ENCODE data around the gene S100A6.

The S100A6 gene

DNA sequence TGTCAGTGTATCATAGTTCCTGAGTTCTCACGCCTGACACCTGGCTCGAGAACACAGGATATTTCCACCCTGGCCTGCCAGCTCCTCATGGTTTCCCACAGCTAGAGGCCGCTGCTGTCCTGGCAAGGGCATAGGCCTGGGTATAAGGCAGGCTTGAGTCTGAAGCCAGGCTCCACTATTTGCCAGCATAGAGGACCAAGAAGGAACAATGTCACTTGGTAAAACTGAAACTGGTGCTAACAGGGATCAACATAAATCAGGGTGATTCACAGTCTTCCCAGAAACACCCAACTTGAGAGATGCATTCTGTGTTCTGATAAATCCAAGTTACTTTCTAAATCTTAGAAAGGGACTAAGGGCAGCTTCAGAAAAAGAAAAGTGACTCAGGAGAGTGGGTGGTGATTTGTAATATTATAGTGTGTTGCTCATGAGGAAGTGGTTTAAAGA, 36.8 kb upstream of the S100A6 start:
- Histone ChIP-seq H3K4me3 (ENCODE audit: low read length) (no peak overlapping the region), H3K9ac (ENCODE audit: low read depth, low read length) (no peak overlapping the region), H3K27ac (ENCODE audit: low read length) (no peak overlapping the region), H3K36me3 (ENCODE audit: insufficient read depth, low read depth, low read length) (no peaks in the 10 kb centered on the region), H3K9me3 (ENCODE audit: insufficient read depth, low read depth, low read length) (no peaks in the 10 kb centered on the region), H3K4me1 (ENCODE audit: insufficient read depth, low read length) (peaks cover 8% of the 10 kb centered on the region), H3K27me3 (ENCODE audit: insufficient read depth, low read length) (no peaks in the 10 kb centered on the region)

DNA sequence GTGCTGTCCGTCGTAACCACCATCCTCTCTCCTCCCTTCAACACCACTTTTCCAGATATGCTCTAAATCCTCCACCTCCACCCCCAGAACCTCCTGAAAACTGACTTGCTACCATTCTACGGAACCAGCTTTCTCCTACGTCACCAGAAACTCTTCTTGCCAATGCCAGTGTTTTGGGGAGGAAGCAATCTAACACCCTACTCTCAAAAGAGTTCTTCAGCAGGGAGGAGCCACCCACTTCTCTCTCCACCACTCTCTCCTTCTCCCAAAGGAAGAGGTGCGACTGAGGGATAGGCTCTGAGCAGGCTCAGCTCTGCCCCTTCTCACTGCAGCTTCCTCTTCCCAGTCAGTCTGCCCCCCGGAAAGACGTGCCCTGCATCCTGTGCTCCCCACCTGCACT, 35.9 kb upstream of the S100A6 start:
- no peak overlapping the region for H3K4me3 ChIP-seq (ENCODE audit: low read length)
- no peak overlapping the region for H3K27ac ChIP-seq (ENCODE audit: low read length)
- H3K36me3 ChIP-seq (ENCODE audit: insufficient read depth, low read depth, low read length), result no peaks in the 10 kb centered on the region
- no peaks in the 10 kb centered on the region for H3K27me3 ChIP-seq (ENCODE audit: insufficient read depth, low read length)
- no peaks in the 10 kb centered on the region for H3K9me3 ChIP-seq (ENCODE audit: insufficient read depth, low read depth, low read length)
- H3K9ac ChIP-seq (ENCODE audit: low read depth, low read length), result no peak overlapping the region
- peaks cover 15% of the 10 kb centered on the region for H3K4me1 ChIP-seq (ENCODE audit: insufficient read depth, low read length)

DNA sequence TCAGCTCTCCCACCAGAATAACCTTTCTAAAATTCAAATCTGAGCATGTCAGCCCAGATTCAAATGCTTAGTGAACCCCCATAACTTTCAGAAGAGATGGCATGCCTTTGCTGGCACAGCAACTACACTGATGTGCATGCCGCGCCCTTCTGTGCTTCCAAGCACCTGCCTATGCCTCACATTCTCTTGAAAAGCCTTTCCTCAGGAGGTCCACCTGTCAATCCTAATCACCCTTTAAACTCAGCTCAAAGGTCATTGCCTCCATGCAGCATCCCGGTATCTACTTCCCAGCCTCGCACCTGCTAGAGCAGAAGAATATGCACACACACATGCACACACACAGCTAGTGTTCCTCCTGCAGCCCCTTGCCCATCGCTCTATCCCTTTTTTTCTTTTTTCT, 35.1 kb upstream of the S100A6 start:
- Histone ChIP-seq H3K9ac (ENCODE audit: low read depth, low read length) (no peak overlapping the region), H3K27me3 (ENCODE audit: insufficient read depth, low read length) (no peaks in the 10 kb centered on the region), H3K4me3 (ENCODE audit: low read length) (no peak overlapping the region), H3K9me3 (ENCODE audit: insufficient read depth, low read depth, low read length) (no peaks in the 10 kb centered on the region), H3K36me3 (ENCODE audit: insufficient read depth, low read depth, low read length) (no peaks in the 10 kb centered on the region), H3K27ac (ENCODE audit: low read length) (no peak overlapping the region), H3K4me1 (ENCODE audit: insufficient read depth, low read length) (peaks cover 19% of the 10 kb centered on the region)

DNA sequence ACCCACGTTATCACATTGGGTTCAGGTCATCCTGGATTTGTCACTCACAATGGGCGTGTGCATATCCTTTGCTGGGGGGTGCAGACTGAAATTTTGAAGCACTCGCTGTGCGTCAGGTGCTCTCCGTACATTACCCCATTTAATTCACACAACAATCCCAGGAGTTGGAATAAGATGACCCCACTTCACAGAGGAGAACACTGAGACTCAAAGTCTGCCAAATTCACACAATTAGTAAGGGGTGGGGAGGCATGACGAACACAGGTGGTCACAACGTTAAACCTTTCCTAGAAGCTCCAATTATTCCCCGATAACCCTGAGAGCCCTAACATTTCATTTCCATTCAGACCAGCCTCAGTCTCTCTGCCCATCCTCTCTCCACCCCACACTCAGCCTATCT, 33.7 kb upstream of the S100A6 start:
- Histone ChIP-seq H3K36me3 (ENCODE audit: insufficient read depth, low read depth, low read length) (no peaks in the 10 kb centered on the region), H3K9ac (ENCODE audit: low read depth, low read length) (no peak overlapping the region), H3K9me3 (ENCODE audit: insufficient read depth, low read depth, low read length) (no peaks in the 10 kb centered on the region), H3K4me1 (ENCODE audit: insufficient read depth, low read length) (peaks cover 24% of the 10 kb centered on the region), H3K4me3 (ENCODE audit: low read length) (no peak overlapping the region), H3K27me3 (ENCODE audit: insufficient read depth, low read length) (no peaks in the 10 kb centered on the region), H3K27ac (ENCODE audit: low read length) (no peak overlapping the region)

DNA sequence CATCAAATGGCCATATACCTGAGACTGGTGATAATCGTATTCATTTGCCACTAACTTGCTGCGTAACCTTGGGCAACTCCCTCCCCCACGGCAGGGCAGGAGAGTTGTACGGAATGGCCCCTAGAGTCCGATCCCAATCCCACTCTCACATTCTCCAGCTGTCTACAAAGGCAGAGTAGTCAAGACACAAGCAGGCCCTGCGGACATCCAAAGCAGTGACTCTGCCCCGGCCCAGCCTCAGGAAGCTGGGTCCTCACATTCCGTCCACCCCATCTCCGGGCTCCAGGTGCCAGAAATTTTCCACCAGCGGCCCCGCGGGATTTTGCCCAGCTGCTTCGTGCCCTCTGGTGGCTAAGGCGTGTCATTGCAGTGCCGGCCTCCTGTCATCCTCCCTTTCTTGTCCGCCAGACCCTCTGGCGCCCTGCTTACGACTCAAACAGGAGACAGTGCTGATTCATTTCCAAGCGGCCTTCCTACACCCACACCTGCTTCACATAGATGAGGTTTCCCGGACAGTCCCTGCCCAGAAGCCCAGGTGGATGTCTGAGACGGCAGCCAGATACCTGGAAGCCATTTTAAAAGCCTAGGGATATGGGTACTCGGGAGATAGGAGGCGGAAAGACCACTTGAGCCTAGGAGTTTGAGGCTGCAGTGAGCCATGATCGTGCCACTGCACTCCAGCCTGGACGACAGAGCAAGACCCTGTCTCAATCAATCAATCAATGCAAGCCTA, 32.7 kb upstream of the S100A6 start:
- H3K9ac ChIP-seq (ENCODE audit: low read depth, low read length), result peak overlapping the region; percentile 59; the same call in 1 of the 2 replicates
- H3K4me1 ChIP-seq (ENCODE audit: insufficient read depth, low read length), result peaks cover 24% of the 10 kb centered on the region
- peak overlapping the region; percentile 52; the same call in 1 of the 2 replicates for H3K4me3 ChIP-seq (ENCODE audit: low read length)
- peak overlapping the region; percentile 54 for H3K27ac ChIP-seq (ENCODE audit: low read length)
- H3K36me3 ChIP-seq (ENCODE audit: insufficient read depth, low read depth, low read length), result no peaks in the 10 kb centered on the region
- no peaks in the 10 kb centered on the region for H3K27me3 ChIP-seq (ENCODE audit: insufficient read depth, low read length)
- H3K9me3 ChIP-seq (ENCODE audit: insufficient read depth, low read depth, low read length), result no peaks in the 10 kb centered on the region

DNA sequence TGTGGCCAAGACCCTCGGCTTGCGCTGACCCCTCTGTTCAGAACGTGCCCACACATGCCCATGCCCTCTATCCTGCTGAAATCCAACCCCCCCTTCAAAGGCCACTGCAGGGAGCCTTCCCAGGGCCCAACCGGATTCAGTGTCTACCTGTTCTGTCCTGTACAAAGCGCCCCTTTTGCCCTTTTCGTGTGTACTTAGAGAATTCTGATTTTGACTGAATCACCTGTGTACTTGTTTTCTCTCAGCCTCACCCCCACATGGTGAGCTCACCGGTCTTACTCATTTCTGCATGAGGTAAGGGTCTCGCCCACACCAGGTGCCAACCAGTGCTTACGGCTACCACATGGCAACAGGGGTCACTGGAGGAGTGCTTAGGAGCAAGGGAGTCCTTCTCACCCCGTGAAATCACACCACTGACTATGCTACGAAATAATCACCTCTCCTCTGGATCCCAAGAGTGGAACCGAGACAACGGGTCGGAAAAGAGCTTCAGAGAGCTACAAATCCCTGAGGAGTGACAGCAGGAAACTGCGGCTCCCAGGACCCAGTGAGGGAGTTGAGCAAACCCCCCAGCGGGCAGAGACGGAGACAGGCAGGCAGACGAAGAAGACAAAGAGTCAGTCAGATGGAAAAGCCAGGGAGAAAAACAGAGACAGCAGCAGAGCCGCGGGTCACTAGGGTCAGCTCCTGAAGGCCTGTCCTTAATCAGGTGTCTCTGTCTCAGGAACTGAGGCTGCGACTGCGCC, 32.0 kb upstream of the S100A6 start:
- H3K36me3 ChIP-seq (ENCODE audit: insufficient read depth, low read depth, low read length), result no peaks in the 10 kb centered on the region
- H3K9me3 ChIP-seq (ENCODE audit: insufficient read depth, low read depth, low read length), result no peaks in the 10 kb centered on the region
- peak overlapping the region; percentile 52; the same call in 1 of the 2 replicates for H3K4me3 ChIP-seq (ENCODE audit: low read length)
- H3K9ac ChIP-seq (ENCODE audit: low read depth, low read length), result peak overlapping the region; percentile 59; the same call in 1 of the 2 replicates
- peaks cover 24% of the 10 kb centered on the region for H3K4me1 ChIP-seq (ENCODE audit: insufficient read depth, low read length)
- no peaks in the 10 kb centered on the region for H3K27me3 ChIP-seq (ENCODE audit: insufficient read depth, low read length)
- H3K27ac ChIP-seq (ENCODE audit: low read length), result peak overlapping the region; percentile 54

DNA sequence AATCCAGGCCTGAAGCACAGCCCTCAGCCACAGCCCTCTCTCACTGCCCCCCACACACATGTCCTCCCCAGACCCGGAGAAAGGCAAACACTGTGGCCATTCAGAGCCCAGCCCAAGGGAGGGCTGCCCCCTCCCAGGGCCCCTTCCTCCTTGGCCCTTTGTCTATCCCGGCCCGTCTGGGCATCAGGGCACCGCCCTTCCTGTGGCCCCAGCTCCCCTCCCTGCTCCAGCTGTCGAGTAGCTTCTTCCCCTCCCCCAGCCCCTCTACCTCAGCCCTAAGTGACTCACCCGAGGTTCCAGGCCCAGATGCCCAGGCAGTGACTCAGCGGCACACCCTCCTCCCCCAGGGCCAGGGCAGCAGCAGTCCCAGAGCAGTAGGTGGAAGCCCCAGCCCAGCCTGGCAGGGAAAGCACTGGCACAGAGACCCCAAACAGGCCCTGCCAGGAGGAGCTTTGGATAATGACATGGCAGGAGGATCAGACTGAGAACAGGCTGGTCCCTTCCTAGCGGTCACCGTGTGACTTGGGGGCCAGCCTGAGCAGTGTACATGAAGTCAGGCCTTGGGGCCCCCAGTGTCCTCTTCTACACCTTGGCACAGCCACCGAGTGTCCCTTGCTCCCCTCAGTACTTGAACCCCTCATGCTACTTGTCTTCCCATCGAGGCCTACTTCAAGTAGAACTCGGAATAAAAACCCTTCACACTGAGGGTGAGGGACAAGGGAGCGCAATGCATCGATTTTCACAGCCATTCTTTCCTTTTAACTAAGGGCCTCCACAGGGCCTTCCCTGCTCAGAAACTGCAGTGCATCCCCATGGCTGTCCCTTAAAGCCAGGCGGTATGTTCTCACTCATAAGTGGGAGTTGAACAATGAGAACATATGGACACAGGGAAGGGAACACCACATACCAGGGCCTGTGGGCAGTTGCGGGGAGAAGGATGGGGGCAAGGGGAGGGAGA, 30.9 kb upstream of the S100A6 start:
- H3K9ac ChIP-seq (ENCODE audit: low read depth, low read length), result peak overlapping the region; percentile 75; the same call in 1 of the 2 replicates
- H3K4me1 ChIP-seq (ENCODE audit: insufficient read depth, low read length), result peaks cover 24% of the 10 kb centered on the region
- H3K27me3 ChIP-seq (ENCODE audit: insufficient read depth, low read length), result no peaks in the 10 kb centered on the region
- no peaks in the 10 kb centered on the region for H3K9me3 ChIP-seq (ENCODE audit: insufficient read depth, low read depth, low read length)
- H3K27ac ChIP-seq (ENCODE audit: low read length), result no peak overlapping the region
- H3K36me3 ChIP-seq (ENCODE audit: insufficient read depth, low read depth, low read length), result no peaks in the 10 kb centered on the region
- peak overlapping the region; percentile 31; the same call in 1 of the 2 replicates for H3K4me3 ChIP-seq (ENCODE audit: low read length)

DNA sequence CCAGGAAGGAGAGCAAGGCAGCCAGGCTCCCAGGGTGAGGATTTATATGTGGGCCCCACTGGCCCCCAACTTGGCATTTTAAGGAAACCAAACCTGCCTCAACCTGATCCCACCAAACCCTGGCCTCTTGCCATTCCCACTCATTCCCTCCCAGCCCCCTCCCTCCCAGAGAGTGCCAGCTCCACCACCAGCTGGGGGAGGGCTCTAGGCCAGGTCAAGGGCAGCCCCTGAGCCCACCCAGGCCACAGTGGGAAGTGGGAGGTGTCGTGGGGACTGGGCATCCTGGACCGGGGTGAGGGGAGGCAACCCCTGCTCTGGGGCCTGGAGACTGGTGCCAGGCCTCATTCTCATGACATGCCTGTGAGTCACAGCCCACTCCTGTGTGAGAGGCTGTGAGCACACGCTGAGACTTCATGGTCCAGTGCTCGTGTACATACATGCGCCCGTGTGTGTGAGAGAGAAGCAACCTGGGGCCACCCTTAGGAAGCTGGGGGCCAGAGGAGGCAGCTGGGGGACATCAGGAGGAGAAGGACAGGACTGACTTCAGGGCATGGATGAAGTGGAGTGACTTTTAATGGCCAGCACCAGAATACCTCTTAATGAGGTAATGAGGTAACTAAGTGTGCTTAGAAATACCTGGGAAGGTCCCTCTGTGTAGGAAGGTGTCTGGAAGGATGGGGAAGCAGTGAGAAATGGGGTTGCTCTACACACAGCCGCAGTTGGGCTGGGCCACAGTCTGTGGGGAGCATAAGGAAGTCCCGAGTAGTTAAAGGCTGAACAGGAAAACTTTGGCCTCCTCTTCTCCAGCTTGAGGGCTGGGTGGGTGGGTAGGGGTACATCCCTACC, 30.0 kb upstream of the S100A6 start, which contains the start of gene S100A2:
Gene S100A2 (minus strand): TSS at position 316 of the 846 bp plus-strand sequence. CDS start 1,967 bp downstream, outside the sequence.
- Histone ChIP-seq H3K9ac (ENCODE audit: low read depth, low read length) (peak within 1 kb of the TSS; percentile 75; the same call in 1 of the 2 replicates), H3K27me3 (ENCODE audit: insufficient read depth, low read length) (no peaks in the 10 kb centered on the region), H3K4me1 (ENCODE audit: insufficient read depth, low read length) (peaks cover 24% of the 10 kb centered on the region), H3K36me3 (ENCODE audit: insufficient read depth, low read depth, low read length) (no peaks in the 10 kb centered on the region), H3K9me3 (ENCODE audit: insufficient read depth, low read depth, low read length) (no peaks in the 10 kb centered on the region), H3K4me3 (ENCODE audit: low read length) (peak within 1 kb of the TSS; percentile 31; the same call in 1 of the 2 replicates), H3K27ac (ENCODE audit: low read length) (no peak within 1 kb of the TSS)

DNA sequence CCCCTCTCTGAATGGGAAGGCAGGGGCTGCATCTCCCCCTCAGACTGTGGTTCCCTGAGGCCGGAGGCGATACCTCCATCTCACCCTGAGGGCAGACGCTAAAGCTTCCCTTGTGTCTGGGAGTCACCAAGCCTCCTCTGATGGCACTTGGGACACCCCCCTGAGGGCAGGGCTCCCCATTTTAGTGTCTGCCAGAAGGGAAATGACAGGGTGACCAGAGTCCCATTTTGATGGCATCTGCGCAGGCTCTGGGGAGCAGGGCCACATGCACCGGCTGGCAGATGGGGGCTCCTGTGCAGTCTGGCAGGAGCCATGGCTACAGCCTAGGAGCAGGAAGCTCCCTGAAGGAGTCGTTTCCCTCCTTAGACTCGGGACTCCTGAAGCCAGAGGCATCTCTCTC, 28.2 kb upstream of the S100A6 start:
- no peak overlapping the region for H3K4me3 ChIP-seq (ENCODE audit: low read length)
- H3K36me3 ChIP-seq (ENCODE audit: insufficient read depth, low read depth, low read length), result no peaks in the 10 kb centered on the region
- H3K4me1 ChIP-seq (ENCODE audit: insufficient read depth, low read length), result peaks cover 24% of the 10 kb centered on the region
- H3K9me3 ChIP-seq (ENCODE audit: insufficient read depth, low read depth, low read length), result no peaks in the 10 kb centered on the region
- H3K27ac ChIP-seq (ENCODE audit: low read length), result no peak overlapping the region
- no peak overlapping the region for H3K9ac ChIP-seq (ENCODE audit: low read depth, low read length)
- H3K27me3 ChIP-seq (ENCODE audit: insufficient read depth, low read length), result no peaks in the 10 kb centered on the region

DNA sequence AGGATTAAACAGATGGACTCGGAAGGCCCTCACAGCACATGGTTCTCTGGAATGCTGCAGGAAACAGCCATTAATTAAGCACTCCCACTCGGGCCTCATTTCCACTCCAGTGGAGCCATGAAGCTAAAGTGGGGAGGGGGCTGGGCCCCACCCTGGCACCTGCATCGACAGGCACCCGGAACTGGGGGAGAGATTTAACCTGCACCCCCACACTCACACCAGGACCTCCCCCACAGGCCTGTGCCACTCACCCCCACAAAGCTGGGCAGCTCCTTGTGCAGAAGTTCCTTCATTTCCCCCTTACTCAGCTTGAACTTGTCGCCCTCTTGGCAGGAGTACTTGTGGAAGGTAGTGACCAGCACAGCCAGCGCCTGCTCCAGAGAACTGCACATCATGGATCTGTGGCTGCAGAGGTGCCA, 27.7 kb upstream of the S100A6 start:
- Histone ChIP-seq H3K4me1 (ENCODE audit: insufficient read depth, low read length) (peaks cover 24% of the 10 kb centered on the region), H3K9ac (ENCODE audit: low read depth, low read length) (no peak overlapping the region), H3K36me3 (ENCODE audit: insufficient read depth, low read depth, low read length) (no peaks in the 10 kb centered on the region), H3K27me3 (ENCODE audit: insufficient read depth, low read length) (no peaks in the 10 kb centered on the region), H3K9me3 (ENCODE audit: insufficient read depth, low read depth, low read length) (no peaks in the 10 kb centered on the region), H3K27ac (ENCODE audit: low read length) (no peak overlapping the region), H3K4me3 (ENCODE audit: low read length) (no peak overlapping the region)
